ENCODE results near the gene HDAC4.

The HDAC4 gene

GRCh38 chr2:239273280-239274234 lies 127.3 kb downstream of the HDAC4 start:
- in situ Hi-C loops (cut with HindIII; ENCODE audit: low pct_ligation_motif_present, low pct_unique_long_range_greater_than_20kb, low sequenced_read_pairs), result no loop called here
- no peak for DNase-seq

GRCh38 chr2:239272626-239273025 lies 128.2 kb downstream of the HDAC4 start:
- no peak for DNase-seq
- in situ Hi-C loops (cut with HindIII; ENCODE audit: low pct_ligation_motif_present, low pct_unique_long_range_greater_than_20kb, low sequenced_read_pairs), result no loop called here

- in situ Hi-C loops (cut with HindIII; ENCODE audit: low pct_ligation_motif_present, low pct_unique_long_range_greater_than_20kb, low sequenced_read_pairs), result no loop called here
- DNase-seq, result no peak
Observed at GRCh38 chr2:239271882-239272281, 128.9 kb downstream of the HDAC4 start.

- in situ Hi-C loops (cut with HindIII; ENCODE audit: low pct_ligation_motif_present, low pct_unique_long_range_greater_than_20kb, low sequenced_read_pairs), result no loop called here
- no peak for DNase-seq
Observed at GRCh38 chr2:239271471-239271870, 129.3 kb downstream of the HDAC4 start.

GRCh38 chr2:239269916-239270315 lies 130.9 kb downstream of the HDAC4 start:
- DNase-seq, result no peak
- in situ Hi-C loops (cut with HindIII; ENCODE audit: low pct_ligation_motif_present, low pct_unique_long_range_greater_than_20kb, low sequenced_read_pairs), result no loop called here

GRCh38 chr2:239269173-239269885 lies 131.5 kb downstream of the HDAC4 start:
- in situ Hi-C loops (cut with HindIII; ENCODE audit: low pct_ligation_motif_present, low pct_unique_long_range_greater_than_20kb, low sequenced_read_pairs), result no loop called here
- no peak for DNase-seq

GRCh38 chr2:239268549-239268948 lies 132.3 kb downstream of the HDAC4 start:
- in situ Hi-C loops (cut with HindIII; ENCODE audit: low pct_ligation_motif_present, low pct_unique_long_range_greater_than_20kb, low sequenced_read_pairs), result no loop called here

GRCh38 chr2:239268082-239268481 lies 132.7 kb downstream of the HDAC4 start:
- in situ Hi-C loops (cut with HindIII; ENCODE audit: low pct_ligation_motif_present, low pct_unique_long_range_greater_than_20kb, low sequenced_read_pairs), result no loop called here
- DNase-seq, result no peak

More at GRCh38 chr2:239268549-239268948, 132.3 kb downstream of the HDAC4 start:
- DNase-seq, result no peak

GRCh38 chr2:239267288-239267951 lies 133.4 kb downstream of the HDAC4 start:
- in situ Hi-C loops (cut with HindIII; ENCODE audit: low pct_ligation_motif_present, low pct_unique_long_range_greater_than_20kb, low sequenced_read_pairs), result no loop called here
- DNase-seq, result no peak

- no peak for DNase-seq
- in situ Hi-C loops (cut with HindIII; ENCODE audit: low pct_ligation_motif_present, low pct_unique_long_range_greater_than_20kb, low sequenced_read_pairs), result no loop called here
Observed at GRCh38 chr2:239266779-239267287, 134.0 kb downstream of the HDAC4 start.

- in situ Hi-C loops (cut with HindIII; ENCODE audit: low pct_ligation_motif_present, low pct_unique_long_range_greater_than_20kb, low sequenced_read_pairs), result no loop called here
- DNase-seq, result no peak
Observed at GRCh38 chr2:239266434-239266766, 134.4 kb downstream of the HDAC4 start.

- in situ Hi-C loops (cut with HindIII; ENCODE audit: low pct_ligation_motif_present, low pct_unique_long_range_greater_than_20kb, low sequenced_read_pairs), result no loop called here
- DNase-seq, result no peak
Observed at GRCh38 chr2:239265681-239266433, 135.0 kb downstream of the HDAC4 start.

- in situ Hi-C loops (cut with HindIII; ENCODE audit: low pct_ligation_motif_present, low pct_unique_long_range_greater_than_20kb, low sequenced_read_pairs), result no loop called here
- DNase-seq, result no peak
Observed at GRCh38 chr2:239264838-239265651, 135.8 kb downstream of the HDAC4 start.

- in situ Hi-C loops (cut with HindIII; ENCODE audit: low pct_ligation_motif_present, low pct_unique_long_range_greater_than_20kb, low sequenced_read_pairs), result no loop called here
- DNase-seq, result no peak
Observed at GRCh38 chr2:239264492-239264837, 136.4 kb downstream of the HDAC4 start.

GRCh38 chr2:239263669-239264491 lies 136.9 kb downstream of the HDAC4 start:
- in situ Hi-C loops (cut with HindIII; ENCODE audit: low pct_ligation_motif_present, low pct_unique_long_range_greater_than_20kb, low sequenced_read_pairs), result no loop called here
- DNase-seq, result no peak

GRCh38 chr2:239263231-239263630 lies 137.6 kb downstream of the HDAC4 start:
- DNase-seq, result no peak
- in situ Hi-C loops (cut with HindIII; ENCODE audit: low pct_ligation_motif_present, low pct_unique_long_range_greater_than_20kb, low sequenced_read_pairs), result no loop called here
